Activated T-helper 1 cell treated with Interleukin-2 at 50 U/mL for 16 hours (primary cell): ENCODE measurements around the gene NDST4.

ENCODE experiments used
- DNase-seq: peaks from one replicate; pipeline ENCODE4 v3.0.0-alpha.2; 2020; ENCODE audit warnings: low read depth

Gene NDST4

DNA sequence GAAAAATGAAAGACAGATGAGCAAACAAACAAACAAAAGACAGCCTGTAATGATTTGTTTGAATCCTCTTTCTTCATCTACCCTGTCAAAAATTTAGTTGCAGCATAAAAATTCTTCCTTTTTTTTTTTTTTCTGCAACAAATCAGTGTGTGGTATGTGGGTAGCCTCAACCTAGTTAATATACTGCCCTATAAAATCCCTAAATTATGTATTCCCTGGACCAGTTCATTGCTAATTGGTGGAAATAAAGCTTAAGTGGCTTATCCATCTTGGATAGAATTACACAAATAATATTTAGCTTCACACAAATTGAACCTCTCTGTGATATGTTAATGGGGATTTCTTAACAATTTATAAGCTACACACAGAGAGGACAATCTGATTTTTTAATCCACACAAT lies 208.4 kb downstream of the NDST4 start:
- no peak for DNase-seq

DNA sequence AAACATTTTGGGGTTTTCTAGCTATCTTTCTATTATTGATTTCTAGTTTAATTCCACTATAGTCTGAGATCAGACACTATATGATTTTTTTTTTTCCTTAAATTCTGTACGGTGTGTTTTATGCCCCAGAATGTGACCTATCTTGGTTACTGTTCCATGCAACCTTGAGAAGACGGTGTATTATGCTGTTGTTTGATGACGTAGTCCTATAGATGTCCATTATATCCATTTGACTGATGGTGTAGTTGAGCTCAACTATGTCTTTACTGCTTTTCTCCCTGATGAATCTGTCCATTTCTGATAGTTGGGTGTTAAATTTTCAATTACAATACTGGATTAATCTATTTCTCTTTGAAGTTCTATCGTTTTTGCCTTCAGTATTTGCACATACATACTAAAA lies 212.5 kb downstream of the NDST4 start:
- DNase-seq, result no peak

DNA sequence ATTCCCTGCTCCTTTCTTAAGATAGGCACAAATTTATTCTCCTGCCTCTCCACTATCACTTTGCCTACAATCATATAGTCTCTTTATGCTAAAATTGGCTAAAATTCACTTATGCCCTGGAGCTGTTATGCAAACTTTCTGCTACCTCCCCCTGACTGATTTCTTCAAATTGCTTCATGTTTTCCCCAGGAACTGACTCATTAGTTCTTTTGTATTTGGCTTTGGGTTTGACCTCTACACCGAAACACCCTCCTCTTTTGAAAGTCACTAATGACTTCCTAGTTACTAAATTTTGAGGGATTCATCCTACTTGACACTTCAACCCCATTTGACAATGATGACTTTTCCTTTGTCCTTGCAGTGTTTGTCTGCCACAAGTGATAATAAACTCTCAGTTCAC lies 222.6 kb downstream of the NDST4 start:
- no peak for DNase-seq

DNA sequence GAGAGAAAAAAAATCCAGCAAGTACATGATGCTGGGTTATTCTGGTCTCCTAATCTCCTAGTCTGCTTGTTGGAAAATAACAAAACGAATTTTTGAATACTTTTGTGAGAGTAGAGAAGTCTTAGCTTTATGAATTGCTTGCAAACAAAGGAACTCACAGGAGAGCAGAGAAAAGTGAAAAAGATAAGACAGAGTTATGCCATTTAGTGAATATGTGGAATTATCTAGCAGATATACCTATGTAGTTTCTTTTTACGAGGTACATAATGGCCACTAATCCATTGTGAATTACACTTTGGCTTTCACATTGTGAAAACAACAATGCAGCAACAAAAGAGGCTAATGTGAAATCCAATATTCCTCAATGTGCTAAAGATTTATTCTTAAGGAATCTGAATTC lies 226.7 kb downstream of the NDST4 start:
- DNase-seq, result no peak

DNA sequence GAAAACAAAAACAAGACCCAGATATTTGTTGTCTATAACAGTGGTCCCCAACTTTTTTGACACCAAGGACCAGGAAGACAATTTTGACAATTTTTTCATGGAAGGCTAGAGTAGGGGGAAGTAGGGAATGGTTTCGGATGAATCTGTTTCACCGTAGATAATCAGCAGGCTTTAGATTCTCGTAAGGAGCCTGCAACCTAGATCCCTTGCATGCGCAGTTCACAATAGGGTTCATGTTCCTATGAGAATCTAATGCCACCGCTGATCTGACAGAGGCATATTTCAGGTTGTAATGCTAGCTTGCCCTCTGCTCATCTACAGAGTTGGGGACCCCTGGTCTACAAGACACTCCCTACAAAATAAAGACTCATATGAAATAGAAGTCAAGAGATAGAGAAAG lies 229.8 kb downstream of the NDST4 start:
- no peak for DNase-seq

DNA sequence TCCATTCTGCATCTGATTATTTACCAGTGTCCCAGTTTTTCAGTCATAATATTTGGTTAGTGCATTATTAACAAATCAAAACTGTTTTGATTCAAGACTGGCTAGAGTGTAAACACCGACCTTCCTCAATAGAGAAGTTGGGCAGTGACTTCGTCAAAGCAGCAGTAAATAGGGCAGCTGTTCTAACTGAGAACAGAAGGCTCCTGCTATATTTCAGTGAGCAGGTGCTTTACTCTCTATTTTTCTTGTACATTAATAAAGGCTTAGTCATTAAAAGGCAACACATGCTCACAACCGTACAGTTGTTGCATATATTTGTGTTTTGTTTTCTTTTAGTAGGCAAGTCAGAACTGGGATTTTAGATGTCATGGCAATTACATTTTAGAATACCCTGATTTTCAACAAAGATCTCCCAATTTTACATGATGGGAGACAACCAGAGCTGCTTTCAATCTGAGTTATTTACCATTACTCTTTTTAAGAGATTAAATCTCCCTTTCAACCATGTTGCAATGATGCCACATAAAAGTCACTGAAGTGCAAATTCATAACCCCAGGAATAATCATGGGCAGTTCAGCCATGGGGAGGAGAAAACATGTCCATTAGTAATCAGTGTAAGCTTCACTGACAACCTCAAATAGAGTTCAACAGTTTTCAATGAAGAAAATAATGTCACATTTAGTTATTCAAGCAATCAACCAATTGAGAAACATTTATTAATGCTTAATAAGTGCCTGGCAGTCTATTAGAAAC lies 233.3 kb downstream of the NDST4 start:
- DNase-seq, result no peak

DNA sequence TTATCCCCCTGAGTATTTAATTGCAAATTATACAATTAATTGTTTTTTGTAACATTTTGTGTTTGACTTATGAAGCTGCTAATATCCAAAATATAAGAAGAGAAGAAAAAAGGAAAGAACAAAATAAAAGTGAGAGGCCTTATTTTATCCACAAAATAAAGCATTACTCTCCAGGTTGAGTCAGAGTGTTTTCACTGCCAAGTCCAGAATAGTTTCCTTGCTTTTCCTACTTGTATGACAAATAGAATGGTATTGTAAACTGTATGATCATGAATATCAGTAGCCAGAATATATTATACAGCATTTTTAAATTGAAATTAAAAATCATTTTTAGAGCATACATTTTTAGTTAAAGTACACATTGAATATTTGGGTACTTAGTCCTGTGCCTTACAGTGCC lies 237.8 kb downstream of the NDST4 start:
- no peak for DNase-seq

DNA sequence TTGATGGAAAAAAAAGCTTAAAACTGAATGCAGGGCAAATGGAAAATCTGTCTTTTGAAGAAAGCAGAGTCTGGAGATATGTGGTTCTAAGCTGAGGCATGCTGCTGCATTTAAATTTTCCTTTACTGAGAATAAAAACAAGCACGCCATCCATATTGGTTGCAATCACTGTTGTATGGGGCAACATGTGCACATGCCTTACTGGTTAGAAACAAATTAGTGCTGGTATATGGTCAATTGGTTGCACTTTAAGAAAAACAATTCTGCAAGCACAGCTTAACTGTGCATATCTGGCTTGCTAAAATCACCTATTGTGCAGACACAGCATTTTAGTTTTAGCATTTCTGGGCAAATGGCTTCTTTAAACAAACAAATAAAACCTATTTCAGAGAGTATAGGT lies 239.1 kb downstream of the NDST4 start:
- DNase-seq, result no peak

DNA sequence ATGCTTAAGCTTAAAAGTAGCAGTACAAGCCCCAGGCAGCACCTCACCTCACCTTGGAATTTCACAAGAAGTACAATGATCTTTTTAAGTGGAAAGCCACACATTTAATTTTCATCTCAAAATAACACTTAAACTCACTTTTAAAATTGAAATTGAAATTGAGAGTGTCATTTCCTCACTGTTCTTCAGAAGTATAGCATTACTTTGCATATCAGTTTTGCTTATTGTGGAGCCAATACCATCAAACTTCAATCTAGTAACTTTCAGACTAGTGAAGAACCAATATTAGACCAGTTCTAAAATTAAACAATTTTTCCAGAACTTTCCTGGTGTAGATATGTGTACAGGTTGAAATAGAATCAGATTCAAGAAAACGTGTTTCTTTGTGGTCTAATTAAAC lies 242.4 kb downstream of the NDST4 start:
- DNase-seq, result no peak

DNA sequence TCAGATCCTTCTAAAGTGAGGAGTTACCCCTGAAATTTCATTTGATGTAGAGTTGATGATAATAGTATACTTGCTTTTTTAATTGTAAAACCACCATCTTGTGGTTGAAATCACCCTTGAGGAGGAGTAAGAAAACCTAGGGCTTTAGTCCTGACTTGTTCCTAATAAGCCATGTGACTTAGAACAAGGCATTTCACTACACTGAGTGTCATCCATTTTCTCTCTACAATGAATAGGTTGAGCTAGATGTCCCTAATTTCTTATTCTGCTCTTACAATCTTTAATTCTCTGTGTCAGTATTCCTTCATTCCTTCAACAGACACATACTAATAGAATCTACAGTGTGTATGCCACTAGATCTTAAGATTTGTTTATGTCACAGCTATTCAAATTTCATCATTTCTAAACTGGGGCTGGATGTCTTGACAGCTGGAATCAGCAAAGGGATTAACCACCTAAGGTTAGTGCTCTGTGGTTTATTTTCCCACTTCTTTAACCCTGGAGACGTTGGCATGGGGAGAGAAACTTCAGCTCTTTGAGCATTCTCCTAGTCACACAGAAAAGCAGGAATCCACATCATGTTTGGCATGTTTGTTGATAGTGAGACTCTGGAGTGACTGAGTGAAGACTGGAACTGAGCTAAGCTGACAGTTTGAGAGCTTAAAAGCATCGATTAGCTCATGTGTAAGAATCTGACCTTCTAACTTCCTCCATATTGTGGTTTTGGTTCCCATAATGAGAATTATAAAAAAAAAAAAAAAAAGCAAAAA lies 246.3 kb downstream of the NDST4 start:
- DNase-seq, result no peak

DNA sequence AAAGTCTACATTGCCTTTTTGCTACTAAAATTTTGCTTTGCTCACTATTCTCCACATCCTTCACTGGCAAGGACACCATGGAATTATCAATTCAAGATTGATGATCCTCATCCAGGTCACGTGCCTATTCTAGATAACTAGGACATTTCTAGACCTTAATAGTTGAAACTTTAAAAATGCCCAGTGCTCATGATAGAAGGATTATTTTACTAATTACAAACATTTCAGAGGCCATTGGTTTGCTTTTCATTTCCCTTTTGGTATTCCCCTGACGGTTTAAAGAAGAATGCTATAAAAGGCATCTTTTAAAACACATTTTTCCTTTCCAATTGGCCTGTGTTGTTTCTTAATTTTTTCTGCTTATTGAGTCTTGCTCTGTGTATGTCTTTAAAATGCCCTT lies 249.4 kb downstream of the NDST4 start:
- no peak for DNase-seq

DNA sequence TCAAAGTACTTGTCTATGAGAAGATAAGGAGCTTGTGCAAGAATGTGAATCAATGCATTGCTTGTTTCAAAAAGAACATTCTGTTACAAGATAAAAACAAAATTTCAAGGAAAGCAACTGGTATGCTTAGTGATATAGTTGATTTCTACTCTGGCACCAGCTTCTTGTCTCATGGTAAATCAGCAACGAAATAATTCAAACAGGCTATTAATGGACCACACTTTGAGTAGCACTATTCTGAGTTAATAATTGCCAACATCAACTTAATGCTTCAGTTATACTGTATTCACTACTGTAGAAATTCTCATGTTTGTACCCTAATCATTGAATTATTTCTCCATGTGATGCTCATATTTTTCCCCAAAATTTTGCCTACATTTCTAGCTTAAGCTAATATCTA lies 252.6 kb downstream of the NDST4 start:
- no peak for DNase-seq

DNA sequence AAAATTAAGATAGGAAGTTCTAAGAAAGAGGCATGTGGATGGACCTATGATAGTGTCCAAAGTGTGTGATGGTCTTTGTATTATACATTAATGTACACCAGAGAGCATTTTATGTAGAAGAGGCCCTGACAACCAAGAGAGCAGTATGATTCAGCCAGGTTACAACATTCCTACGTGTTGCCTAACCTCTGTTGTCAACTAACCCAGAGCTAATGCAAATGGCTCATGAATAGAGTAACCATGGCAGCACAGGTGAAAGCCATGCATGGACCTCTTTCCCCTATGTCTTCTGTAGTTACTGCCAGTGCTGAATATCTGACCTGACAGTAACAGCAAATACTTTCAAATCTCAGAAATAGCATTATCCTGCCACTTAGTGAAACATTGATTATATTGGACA lies 255.6 kb downstream of the NDST4 start:
- no peak for DNase-seq

DNA sequence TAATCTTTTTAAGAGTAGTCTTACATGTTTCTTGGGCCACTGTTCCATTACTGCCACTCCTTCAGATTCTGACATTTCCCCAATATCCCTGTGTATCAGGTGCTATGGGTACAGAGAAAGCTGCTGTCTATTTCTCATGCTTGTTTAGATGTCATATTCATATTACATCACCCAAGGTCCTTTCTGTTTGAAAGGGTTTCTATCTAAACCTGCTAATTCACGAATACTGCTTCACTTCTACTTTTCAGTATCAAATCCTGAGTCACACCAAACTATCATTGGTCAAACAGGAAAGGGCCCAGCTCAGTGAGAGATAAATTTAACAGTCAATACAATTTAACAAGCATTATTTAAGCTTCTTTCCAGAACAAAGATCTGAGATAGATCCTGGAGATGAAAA lies 273.4 kb downstream of the NDST4 start:
- no peak for DNase-seq

DNA sequence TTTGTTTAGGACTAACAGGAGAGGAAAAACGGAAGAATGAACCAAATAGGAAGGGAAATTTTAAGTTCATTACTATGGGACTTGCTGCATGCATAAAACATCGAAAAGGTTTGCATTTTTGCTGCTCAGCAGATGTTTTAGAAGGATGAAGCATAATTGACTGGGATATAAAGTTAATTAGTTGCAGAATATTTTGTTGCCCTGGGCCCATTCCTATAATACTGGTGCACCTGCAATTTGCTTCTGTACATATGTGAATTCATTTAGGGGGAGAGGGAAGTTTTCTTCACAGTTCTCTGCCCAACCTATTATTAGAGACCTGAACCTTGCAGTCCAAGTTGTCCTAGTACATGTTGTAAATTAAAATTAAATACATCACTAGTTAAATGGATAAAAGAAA lies 282.8 kb downstream of the NDST4 start:
- no peak for DNase-seq

DNA sequence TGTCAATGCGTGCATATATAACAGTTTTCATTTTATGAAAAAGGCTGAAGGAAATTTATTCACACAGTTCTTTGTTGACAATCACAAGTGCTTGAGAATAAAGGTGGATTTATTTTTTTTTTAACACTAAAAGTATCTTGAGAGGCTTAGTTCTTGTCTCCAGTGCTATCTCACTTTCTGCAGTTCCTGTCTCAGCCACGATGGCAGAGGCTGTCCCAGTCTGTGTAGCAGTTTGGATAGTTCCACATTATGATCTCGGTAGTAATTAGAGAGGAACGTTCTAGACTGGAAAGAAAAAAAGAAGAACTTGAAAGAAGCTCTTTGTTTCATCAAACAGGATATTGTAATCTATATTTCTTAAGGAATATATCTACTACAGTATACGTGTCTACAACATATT lies 285.8 kb downstream of the NDST4 start:
- no peak for DNase-seq

DNA sequence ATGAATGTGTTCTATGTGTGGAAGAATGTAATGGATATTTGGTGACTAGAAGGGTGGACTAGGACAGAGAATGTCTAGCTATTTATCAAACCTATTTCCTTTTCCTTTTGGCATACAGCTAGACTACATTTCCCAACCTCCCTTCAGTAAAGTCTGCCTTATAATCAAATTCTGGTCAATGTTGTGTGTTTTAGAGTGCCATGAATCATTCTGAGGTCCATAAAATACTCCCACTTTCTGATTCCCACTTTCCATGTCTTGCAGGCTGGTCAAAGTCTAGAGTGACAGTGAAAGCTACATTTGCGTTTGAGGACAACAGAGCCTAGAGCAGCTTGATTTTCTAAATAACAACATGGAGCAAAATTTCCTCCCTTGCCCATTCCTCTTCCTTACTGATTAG lies 297.7 kb downstream of the NDST4 start:
- DNase-seq, result no peak

DNA sequence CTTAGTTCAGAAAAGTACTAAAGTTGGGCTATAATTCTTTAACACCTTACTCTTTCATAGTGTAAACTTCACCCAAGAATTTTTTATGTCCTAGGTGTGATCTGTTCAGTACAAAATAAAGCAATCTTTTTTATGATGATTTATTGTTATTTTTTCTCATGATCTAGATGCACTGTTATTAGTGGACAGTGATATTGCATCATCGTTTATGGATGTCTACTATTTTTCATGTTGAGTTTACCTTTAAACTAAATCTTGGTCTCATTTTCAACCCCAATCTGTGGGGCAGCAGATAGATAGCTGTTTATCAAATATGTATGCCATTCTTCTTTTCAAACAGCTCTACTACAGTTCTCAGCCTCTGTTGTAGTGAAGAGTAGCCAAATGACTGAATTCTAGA lies 299.5 kb downstream of the NDST4 start:
- DNase-seq, result no peak

DNA sequence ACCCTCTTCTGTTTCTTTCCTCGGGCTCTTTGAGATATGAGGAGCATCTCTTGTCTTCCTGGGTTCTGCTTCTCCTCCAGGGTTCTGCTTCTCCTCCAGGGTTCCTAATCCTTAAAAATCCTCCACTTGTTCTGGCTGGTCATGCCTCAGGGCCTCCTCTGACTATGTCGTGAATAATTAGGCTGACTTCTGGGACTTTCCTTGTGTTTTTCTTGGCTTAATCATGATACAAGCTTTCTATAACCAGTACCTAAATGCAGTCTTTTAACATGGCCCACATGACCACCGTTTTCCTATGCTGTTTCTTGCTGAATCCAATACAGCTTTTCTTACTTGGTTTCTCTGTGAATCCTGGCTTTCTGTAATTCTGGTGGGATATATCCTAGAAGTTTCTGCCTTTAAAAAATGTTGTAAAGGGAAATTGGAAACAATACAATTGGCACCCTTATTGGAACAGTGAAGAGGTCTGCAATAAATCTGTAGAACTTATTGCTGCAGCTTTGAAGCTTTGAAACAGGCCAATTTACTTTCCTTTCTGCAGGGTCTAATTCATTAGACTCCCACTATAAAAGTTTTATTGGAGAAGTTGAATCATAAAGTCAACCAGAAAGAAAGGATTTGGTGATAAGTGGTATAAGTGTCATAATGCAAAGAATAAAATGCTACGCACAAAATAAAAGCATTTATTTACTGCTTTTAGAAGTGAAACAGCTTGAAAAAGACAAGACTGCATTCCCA lies 301.7 kb downstream of the NDST4 start:
- no peak for DNase-seq

DNA sequence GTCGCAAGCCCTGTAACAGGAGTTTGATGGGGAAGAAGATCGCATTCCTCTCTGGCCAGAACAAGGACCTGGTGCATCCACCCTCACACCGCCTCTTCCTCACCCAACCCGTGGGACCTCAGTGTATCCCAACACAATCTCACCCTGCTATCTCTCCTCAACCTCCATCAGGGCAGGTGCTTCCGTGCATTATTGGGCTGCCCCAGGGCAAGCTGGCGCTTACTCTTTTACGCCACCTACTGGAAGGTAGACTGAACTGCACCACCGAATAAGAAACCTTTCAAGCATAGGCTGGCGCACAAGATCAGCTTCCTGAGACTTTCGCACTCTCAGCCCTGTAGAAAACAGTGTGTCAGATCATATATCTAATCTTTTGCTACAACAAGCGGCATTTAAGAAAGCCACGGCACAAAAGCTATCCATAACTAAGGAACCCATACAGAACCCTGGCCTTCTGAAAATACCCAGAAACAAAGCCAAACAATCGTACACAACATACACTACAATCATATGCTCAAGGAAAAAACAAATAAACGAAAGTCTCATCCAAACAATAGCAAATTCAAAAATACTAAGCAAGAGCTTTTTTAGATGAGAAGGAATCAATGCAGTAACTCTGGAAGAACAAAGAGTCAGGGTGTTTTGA lies 305.5 kb downstream of the NDST4 start:
- DNase-seq, result no peak

DNA sequence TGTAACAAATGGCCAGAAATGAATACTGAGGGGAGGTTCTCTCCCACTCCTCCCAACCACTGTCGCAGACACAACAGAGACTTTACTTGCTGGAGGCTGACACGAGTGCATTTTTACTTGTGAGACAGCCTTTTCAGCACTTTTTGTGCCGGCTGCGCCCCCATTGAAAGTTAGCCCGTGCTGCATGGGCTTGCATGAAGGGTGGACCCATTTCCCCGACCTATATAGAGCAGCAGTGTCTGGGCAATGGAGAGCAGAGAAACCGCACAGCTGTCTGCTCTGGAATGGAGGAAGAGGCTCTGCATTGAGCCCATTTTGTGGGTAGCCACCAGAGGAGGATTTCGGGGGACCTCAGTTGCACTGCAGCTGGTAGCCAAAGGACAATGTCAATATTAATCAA lies 306.1 kb downstream of the NDST4 start:
- DNase-seq, result no peak

DNA sequence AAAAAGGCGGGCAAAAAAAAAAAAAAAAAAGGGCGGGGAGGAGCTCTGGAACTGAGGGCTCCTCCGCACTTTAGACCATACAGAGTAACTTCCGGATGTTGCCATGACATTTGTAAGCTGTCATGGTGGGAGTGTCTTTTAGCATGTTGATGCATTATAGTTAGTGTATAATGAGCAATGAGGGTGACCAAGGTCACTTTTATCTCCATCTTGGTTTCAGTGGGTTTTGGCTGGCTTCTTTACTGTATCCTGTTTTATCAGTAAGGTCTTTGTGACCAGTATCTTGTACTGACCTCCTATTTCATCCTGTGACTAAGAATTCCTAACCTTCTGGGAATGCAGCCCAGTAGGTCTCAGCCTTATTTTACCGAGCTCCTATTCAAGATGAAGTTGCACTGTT lies 321.4 kb downstream of the NDST4 start:
- no peak for DNase-seq

DNA sequence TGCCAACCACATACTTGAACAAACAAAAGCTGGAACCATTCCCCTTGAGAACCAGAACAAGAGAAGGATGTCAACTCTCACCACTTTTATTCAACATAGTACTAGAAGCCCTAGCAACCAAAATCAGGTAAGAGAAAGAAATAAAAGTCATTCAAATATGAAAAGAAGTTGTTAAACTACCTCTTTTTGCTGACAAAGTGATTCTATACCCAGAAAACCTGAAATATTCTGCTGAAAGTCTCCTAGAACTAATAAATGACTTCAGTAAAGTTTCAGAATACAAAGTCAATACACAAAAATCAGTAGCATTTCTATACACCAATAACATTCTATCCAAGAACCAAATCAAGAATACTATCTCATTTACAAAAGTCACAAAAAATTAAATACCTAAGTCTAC lies 327.9 kb downstream of the NDST4 start:
- DNase-seq, result no peak
